Measurements from ENCODE around the gene TENM4.

Gene TENM4

GRCh38 chr11:78797559-78797958 lies 643.3 kb downstream of the TENM4 start:
- WGBS, 2 donors (ENCODE audit: extremely low coverage in 2 of 2, insufficient read length in 2 of 2, insufficient replicate concordance in 1 of 2) = no CpG with 5 or more reads among the region's 3 CpGs
- Histone ChIP-seq H3K9me3 (replicated peaks in 1 of 2; ENCODE audit: control insufficient read depth in 2 of 2, insufficient read depth in 1 of 2, low read depth in 1 of 2, low read length in 2 of 2) (peaks cover 0 to 9% of the 10 kb centered on the region in 2 donors), H3K4me1 (ENCODE audit: control insufficient read depth in 2 of 2, insufficient read depth in 1 of 2, low read depth in 1 of 2, low read length in 2 of 2) (peaks cover 26 to 28% of the 10 kb centered on the region in 2 donors), H2AK5ac (ENCODE audit: low read depth, low read length) (no peak overlapping the region), H3K27ac (replicated peaks; ENCODE audit: low read length) (no peak overlapping the region), H2BK15ac (ENCODE audit: low read length) (no peak overlapping the region), H3K27me3 (ENCODE audit: control insufficient read depth in 3 of 3, insufficient read depth in 3 of 3, low read depth in 1 of 3, low read length in 3 of 3) (no peaks in the 10 kb centered on the region), H3K9ac (ENCODE audit: low read depth, low read length, poor library complexity) (no peak overlapping the region), H3K14ac (ENCODE audit: low read length) (no peak overlapping the region), H3K79me1 (ENCODE audit: low read depth, low read length) (no peaks in the 10 kb centered on the region), H4K8ac (ENCODE audit: low read depth, low read length) (no peak overlapping the region), H2BK5ac (ENCODE audit: low read length) (no peak overlapping the region), H3K18ac (ENCODE audit: low read length) (no peak overlapping the region), H4K91ac (ENCODE audit: low read depth, low read length, poor library complexity) (no peak overlapping the region), H3K23ac (ENCODE audit: low read depth, low read length, poor library complexity) (no peak overlapping the region), H2AFZ (ENCODE audit: low read length) (no peak overlapping the region), H3K4me2 (ENCODE audit: insufficient read depth, low read length, poor library complexity, severe bottlenecking) (no peak overlapping the region), H3K4ac (ENCODE audit: low read length) (no peak overlapping the region), H3K36me3 (replicated peaks in 1 of 2; ENCODE audit: control insufficient read depth in 2 of 2, insufficient read depth in 2 of 2, low read length in 2 of 2) (peaks cover 0 to 5% of the 10 kb centered on the region in 2 donors), H2BK12ac (ENCODE audit: low read length) (no peak overlapping the region), H3K4me3 (ENCODE audit: low read length in 2 of 2) (no peak overlapping the region), H2BK120ac (ENCODE audit: low read depth, low read length) (no peak overlapping the region)
- no peak for DNase-seq (ENCODE audit: low spot score)

- Histone ChIP-seq H3K14ac (ENCODE audit: low read length) (no peak overlapping the region), H3K4me2 (ENCODE audit: insufficient read depth, low read length, poor library complexity, severe bottlenecking) (no peak overlapping the region), H2BK5ac (ENCODE audit: low read length) (no peak overlapping the region), H3K4me1 (ENCODE audit: control insufficient read depth in 2 of 2, insufficient read depth in 1 of 2, low read depth in 1 of 2, low read length in 2 of 2) (peaks cover 20 to 22% of the 10 kb centered on the region in 2 donors), H3K23ac (ENCODE audit: low read depth, low read length, poor library complexity) (no peak overlapping the region), H3K4ac (ENCODE audit: low read length) (no peak overlapping the region), H2BK120ac (ENCODE audit: low read depth, low read length) (no peak overlapping the region), H3K9me3 (replicated peaks in 1 of 2; ENCODE audit: control insufficient read depth in 2 of 2, insufficient read depth in 1 of 2, low read depth in 1 of 2, low read length in 2 of 2) (peaks cover 0 to 9% of the 10 kb centered on the region in 2 donors), H4K91ac (ENCODE audit: low read depth, low read length, poor library complexity) (no peak overlapping the region), H3K18ac (ENCODE audit: low read length) (no peak overlapping the region), H3K4me3 (ENCODE audit: low read length in 2 of 2) (no peak overlapping the region), H3K79me1 (ENCODE audit: low read depth, low read length) (no peaks in the 10 kb centered on the region), H3K36me3 (replicated peaks in 1 of 2; ENCODE audit: control insufficient read depth in 2 of 2, insufficient read depth in 2 of 2, low read length in 2 of 2) (peaks cover 0 to 5% of the 10 kb centered on the region in 2 donors), H3K27me3 (ENCODE audit: control insufficient read depth in 3 of 3, insufficient read depth in 3 of 3, low read depth in 1 of 3, low read length in 3 of 3) (no peaks in the 10 kb centered on the region), H2AK5ac (ENCODE audit: low read depth, low read length) (no peak overlapping the region), H2AFZ (ENCODE audit: low read length) (no peak overlapping the region), H4K8ac (ENCODE audit: low read depth, low read length) (no peak overlapping the region), H3K27ac (replicated peaks; ENCODE audit: low read length) (no peak overlapping the region), H2BK12ac (ENCODE audit: low read length) (no peak overlapping the region), H3K9ac (ENCODE audit: low read depth, low read length, poor library complexity) (no peak overlapping the region), H2BK15ac (ENCODE audit: low read length) (no peak overlapping the region)
- WGBS, 2 donors (ENCODE audit: extremely low coverage in 2 of 2, insufficient read length in 2 of 2, insufficient replicate concordance in 1 of 2) = no CpG with 5 or more reads among the region's 2 CpGs
- DNase-seq (ENCODE audit: low spot score) = no peak
These were observed 643.9 kb downstream of the TENM4 start for GRCh38 chr11:78796956-78797355.

- Histone ChIP-seq H3K18ac (ENCODE audit: low read length) (no peak overlapping the region), H3K27ac (replicated peaks; ENCODE audit: low read length) (no peak overlapping the region), H3K4me2 (ENCODE audit: insufficient read depth, low read length, poor library complexity, severe bottlenecking) (no peak overlapping the region), H3K4me3 (ENCODE audit: low read length in 2 of 2) (no peak overlapping the region), H2BK12ac (ENCODE audit: low read length) (no peak overlapping the region), H3K23ac (ENCODE audit: low read depth, low read length, poor library complexity) (no peak overlapping the region), H2BK120ac (ENCODE audit: low read depth, low read length) (no peak overlapping the region), H3K79me1 (ENCODE audit: low read depth, low read length) (no peaks in the 10 kb centered on the region), H3K9ac (ENCODE audit: low read depth, low read length, poor library complexity) (no peak overlapping the region), H2AFZ (ENCODE audit: low read length) (no peak overlapping the region), H4K91ac (ENCODE audit: low read depth, low read length, poor library complexity) (no peak overlapping the region), H4K8ac (ENCODE audit: low read depth, low read length) (no peak overlapping the region), H2BK5ac (ENCODE audit: low read length) (no peak overlapping the region), H3K36me3 (replicated peaks in 1 of 2; ENCODE audit: control insufficient read depth in 2 of 2, insufficient read depth in 2 of 2, low read length in 2 of 2) (peaks cover 0 to 5% of the 10 kb centered on the region in 2 donors), H3K4ac (ENCODE audit: low read length) (no peak overlapping the region), H3K14ac (ENCODE audit: low read length) (no peak overlapping the region), H3K9me3 (replicated peaks in 1 of 2; ENCODE audit: control insufficient read depth in 2 of 2, insufficient read depth in 1 of 2, low read depth in 1 of 2, low read length in 2 of 2) (peaks cover 0 to 9% of the 10 kb centered on the region in 2 donors), H2AK5ac (ENCODE audit: low read depth, low read length) (no peak overlapping the region), H3K27me3 (ENCODE audit: control insufficient read depth in 3 of 3, insufficient read depth in 3 of 3, low read depth in 1 of 3, low read length in 3 of 3) (no peaks in the 10 kb centered on the region), H2BK15ac (ENCODE audit: low read length) (no peak overlapping the region), H3K4me1 (ENCODE audit: control insufficient read depth in 2 of 2, insufficient read depth in 1 of 2, low read depth in 1 of 2, low read length in 2 of 2) (peaks cover 11 to 17% of the 10 kb centered on the region in 2 donors)
- no peak for DNase-seq (ENCODE audit: low spot score)
- WGBS, 2 donors (ENCODE audit: extremely low coverage in 2 of 2, insufficient read length in 2 of 2, insufficient replicate concordance in 1 of 2) = no CpG with 5 or more reads among the region's 6 CpGs
These were observed 645.1 kb downstream of the TENM4 start for GRCh38 chr11:78795621-78796261.

- Histone ChIP-seq H3K9me3 (replicated peaks in 1 of 2; ENCODE audit: control insufficient read depth in 2 of 2, insufficient read depth in 1 of 2, low read depth in 1 of 2, low read length in 2 of 2) (peaks cover 0 to 9% of the 10 kb centered on the region in 2 donors), H4K8ac (ENCODE audit: low read depth, low read length) (no peak overlapping the region), H3K79me1 (ENCODE audit: low read depth, low read length) (no peaks in the 10 kb centered on the region), H2AFZ (ENCODE audit: low read length) (no peak overlapping the region), H2BK15ac (ENCODE audit: low read length) (no peak overlapping the region), H2BK120ac (ENCODE audit: low read depth, low read length) (no peak overlapping the region), H3K4ac (ENCODE audit: low read length) (no peak overlapping the region), H3K14ac (ENCODE audit: low read length) (no peak overlapping the region), H2BK5ac (ENCODE audit: low read length) (no peak overlapping the region), H3K36me3 (replicated peaks in 1 of 2; ENCODE audit: control insufficient read depth in 2 of 2, insufficient read depth in 2 of 2, low read length in 2 of 2) (peaks cover 0 to 5% of the 10 kb centered on the region in 2 donors), H2BK12ac (ENCODE audit: low read length) (no peak overlapping the region), H3K23ac (ENCODE audit: low read depth, low read length, poor library complexity) (no peak overlapping the region), H2AK5ac (ENCODE audit: low read depth, low read length) (no peak overlapping the region), H3K9ac (ENCODE audit: low read depth, low read length, poor library complexity) (no peak overlapping the region), H3K4me2 (ENCODE audit: insufficient read depth, low read length, poor library complexity, severe bottlenecking) (no peak overlapping the region), H3K4me1 (ENCODE audit: control insufficient read depth in 2 of 2, insufficient read depth in 1 of 2, low read depth in 1 of 2, low read length in 2 of 2) (peaks cover 4 to 7% of the 10 kb centered on the region in 2 donors), H3K27me3 (ENCODE audit: control insufficient read depth in 3 of 3, insufficient read depth in 3 of 3, low read depth in 1 of 3, low read length in 3 of 3) (no peaks in the 10 kb centered on the region), H4K91ac (ENCODE audit: low read depth, low read length, poor library complexity) (no peak overlapping the region), H3K4me3 (ENCODE audit: low read length in 2 of 2) (no peak overlapping the region), H3K18ac (ENCODE audit: low read length) (no peak overlapping the region), H3K27ac (replicated peaks; ENCODE audit: low read length) (no peak overlapping the region)
- no peak for DNase-seq (ENCODE audit: low spot score)
These were observed 648.9 kb downstream of the TENM4 start for GRCh38 chr11:78791964-78792363.
